Prostate gland (tissue), 2 donors: ENCODE data around the gene PRKACB.

Source experiments
- POLR2A ChIP-seq: fragments of 450-650 bp; IDR thresholded peaks from one replicate; pipeline ENCODE4 v1.6.1; 2016; ENCODE audit warnings: antibody characterized with exemption, mild to moderate bottlenecking
- POLR2AphosphoS5 ChIP-seq: sonication (generic); formaldehyde crosslinking; IDR thresholded peaks from one replicate; pipeline ENCODE4 v1.6.1; 2017; ENCODE audit warnings: antibody characterized with exemption
- TF ChIP-seq, protein P1 (sequence below), 4 experiments: fragments of 200-600 bp in 2 of 4; fragments of 450-650 bp in 2 of 4; sonication (generic) in 2 of 4; IDR thresholded peaks; 1 replicate in 3 of 4; 2 replicates in 1 of 4; pipeline ENCODE4 v1.5.1; 2016 to 2019; ENCODE audit warnings: antibody characterized with exemption in 4 of 4, mild to moderate bottlenecking in 2 of 4, moderate library complexity in 2 of 4

DNA sequence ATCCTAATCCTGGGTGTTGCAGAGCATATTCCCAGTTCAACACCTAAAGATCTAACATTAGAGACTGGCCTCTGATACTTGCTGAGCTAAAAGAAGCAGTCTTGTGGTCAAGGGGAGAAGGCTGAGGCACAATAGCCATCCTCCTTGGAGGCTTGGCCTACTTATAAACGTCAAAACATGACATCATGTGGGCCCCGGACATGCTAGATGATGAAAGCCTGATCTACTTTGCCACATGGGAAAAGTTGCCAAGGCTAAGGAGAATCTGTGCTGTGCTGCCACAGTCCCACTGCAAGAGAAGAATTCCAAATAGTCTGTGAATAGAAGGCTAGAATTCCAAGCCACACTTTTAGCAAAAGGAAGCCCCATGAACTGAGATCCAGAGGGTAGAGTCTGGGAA, 113.5 kb downstream of the PRKACB start:
- no peak for TF ChIP-seq POLR2AphosphoS5
- no peak for TF ChIP-seq POLR2A
- TF ChIP-seq, protein P1, sequence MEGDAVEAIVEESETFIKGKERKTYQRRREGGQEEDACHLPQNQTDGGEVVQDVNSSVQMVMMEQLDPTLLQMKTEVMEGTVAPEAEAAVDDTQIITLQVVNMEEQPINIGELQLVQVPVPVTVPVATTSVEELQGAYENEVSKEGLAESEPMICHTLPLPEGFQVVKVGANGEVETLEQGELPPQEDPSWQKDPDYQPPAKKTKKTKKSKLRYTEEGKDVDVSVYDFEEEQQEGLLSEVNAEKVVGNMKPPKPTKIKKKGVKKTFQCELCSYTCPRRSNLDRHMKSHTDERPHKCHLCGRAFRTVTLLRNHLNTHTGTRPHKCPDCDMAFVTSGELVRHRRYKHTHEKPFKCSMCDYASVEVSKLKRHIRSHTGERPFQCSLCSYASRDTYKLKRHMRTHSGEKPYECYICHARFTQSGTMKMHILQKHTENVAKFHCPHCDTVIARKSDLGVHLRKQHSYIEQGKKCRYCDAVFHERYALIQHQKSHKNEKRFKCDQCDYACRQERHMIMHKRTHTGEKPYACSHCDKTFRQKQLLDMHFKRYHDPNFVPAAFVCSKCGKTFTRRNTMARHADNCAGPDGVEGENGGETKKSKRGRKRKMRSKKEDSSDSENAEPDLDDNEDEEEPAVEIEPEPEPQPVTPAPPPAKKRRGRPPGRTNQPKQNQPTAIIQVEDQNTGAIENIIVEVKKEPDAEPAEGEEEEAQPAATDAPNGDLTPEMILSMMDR (IDR thresholded peaks at IDR 0.05), result no peak
